ENCODE results near the gene PPP1R2.

PPP1R2 gene

DNA sequence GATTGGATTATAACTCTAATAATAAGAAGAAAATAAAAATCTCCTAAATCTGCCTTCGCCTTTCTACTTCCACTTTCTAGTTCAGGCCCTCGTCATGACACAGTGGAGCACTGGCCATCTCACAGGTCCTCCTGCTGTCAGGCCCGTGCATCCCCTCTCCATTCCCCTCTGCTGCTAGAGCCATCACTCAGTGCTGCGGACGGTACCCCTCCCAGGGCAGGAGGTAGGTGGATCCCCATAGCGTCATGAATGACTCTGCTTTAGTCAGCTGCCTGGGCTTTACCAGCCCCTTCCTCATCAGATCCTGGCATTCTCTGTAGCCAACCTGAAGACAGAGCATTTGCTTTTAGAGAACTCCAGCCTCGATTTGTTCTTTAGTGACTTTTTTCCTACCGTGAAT lies 12.0 kb upstream of the PPP1R2 start:
- H3K9ac ChIP-seq (ENCODE audit: insufficient read length, low read depth) = no peak overlapping the region

DNA sequence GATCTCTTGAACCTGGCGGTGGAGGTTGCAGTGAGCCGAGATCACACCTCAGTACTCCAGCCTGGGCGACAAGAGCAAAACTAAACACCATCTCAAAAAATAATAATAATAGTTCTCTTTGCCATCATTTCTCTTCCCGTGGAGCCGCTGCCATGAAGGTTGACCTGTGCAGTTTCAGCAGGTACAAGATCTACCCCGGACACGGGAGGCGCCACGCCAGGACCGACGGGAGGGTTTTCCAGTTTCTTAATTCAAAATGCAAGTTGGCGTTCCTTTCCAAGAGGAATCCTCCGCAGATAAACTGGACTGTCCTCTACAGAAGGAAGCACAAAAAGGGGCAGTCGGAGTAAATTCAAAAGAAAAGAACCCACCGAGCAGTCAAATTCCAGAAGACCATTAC lies 11.3 kb upstream of the PPP1R2 start:
- peaks cover 15% of the 10 kb centered on the region for H3K27me3 ChIP-seq (ENCODE audit: insufficient read depth, insufficient read length)
- TF ChIP-seq SUZ12 (IDR thresholded peaks at IDR 0.05; ENCODE audit: extremely low read depth, insufficient read depth, insufficient read length) (no peak), YY1 (IDR thresholded peaks at IDR 0.05; ENCODE audit: insufficient read depth, insufficient read length) (no peak), ZNF274 (IDR thresholded peaks at IDR 0.05; ENCODE audit: low read depth, low read length) (no peak)
- no peaks in the 10 kb centered on the region for H3K9me3 ChIP-seq (ENCODE audit: insufficient read depth, low read length)
- DNase-seq (ENCODE audit: low read depth, low spot score) = no peak
- H3K4me1 ChIP-seq (ENCODE audit: insufficient read depth, insufficient read length) = no peaks in the 10 kb centered on the region
- no peaks in the 10 kb centered on the region for H3K36me3 ChIP-seq (ENCODE audit: insufficient read depth, insufficient read length, low read length)
- no peak overlapping the region for H3K9ac ChIP-seq (ENCODE audit: insufficient read length, low read depth)
- no peak overlapping the region for H3K4me3 ChIP-seq (ENCODE audit: insufficient read length, low read depth)

More for the DNA sequence above, 12.0 kb upstream of the PPP1R2 start:
- no peaks in the 10 kb centered on the region for H3K9me3 ChIP-seq (ENCODE audit: insufficient read depth, low read length)
- H3K36me3 ChIP-seq (ENCODE audit: insufficient read depth, insufficient read length, low read length) = no peaks in the 10 kb centered on the region
- TF ChIP-seq SUZ12 (IDR thresholded peaks at IDR 0.05; ENCODE audit: extremely low read depth, insufficient read depth, insufficient read length) = no peak
- TF ChIP-seq YY1 (IDR thresholded peaks at IDR 0.05; ENCODE audit: insufficient read depth, insufficient read length) = no peak
- no peaks in the 10 kb centered on the region for H3K4me1 ChIP-seq (ENCODE audit: insufficient read depth, insufficient read length)
- DNase-seq (ENCODE audit: low read depth, low spot score) = no peak
- H3K27me3 ChIP-seq (ENCODE audit: insufficient read depth, insufficient read length) = peaks cover 10% of the 10 kb centered on the region
- H3K4me3 ChIP-seq (ENCODE audit: insufficient read length, low read depth) = no peak overlapping the region

- DNase-seq (ENCODE audit: low read depth, low spot score) = no peak
- Histone ChIP-seq H3K9ac (ENCODE audit: insufficient read length, low read depth) (no peak overlapping the region), H3K9me3 (ENCODE audit: insufficient read depth, low read length) (no peaks in the 10 kb centered on the region), H3K4me3 (ENCODE audit: insufficient read length, low read depth) (no peak overlapping the region), H3K27me3 (ENCODE audit: insufficient read depth, insufficient read length) (peaks cover 15% of the 10 kb centered on the region), H3K36me3 (ENCODE audit: insufficient read depth, insufficient read length, low read length) (no peaks in the 10 kb centered on the region), H3K4me1 (ENCODE audit: insufficient read depth, insufficient read length) (no peaks in the 10 kb centered on the region)
- TF ChIP-seq YY1 (IDR thresholded peaks at IDR 0.05; ENCODE audit: insufficient read depth, insufficient read length) (no peak), ZNF274 (IDR thresholded peaks at IDR 0.05; ENCODE audit: low read depth, low read length) (no peak), SUZ12 (IDR thresholded peaks at IDR 0.05; ENCODE audit: extremely low read depth, insufficient read depth, insufficient read length) (no peak)
These were observed 10.1 kb upstream of the PPP1R2 start for GRCh38 chr3:195553268-195553667.

DNA sequence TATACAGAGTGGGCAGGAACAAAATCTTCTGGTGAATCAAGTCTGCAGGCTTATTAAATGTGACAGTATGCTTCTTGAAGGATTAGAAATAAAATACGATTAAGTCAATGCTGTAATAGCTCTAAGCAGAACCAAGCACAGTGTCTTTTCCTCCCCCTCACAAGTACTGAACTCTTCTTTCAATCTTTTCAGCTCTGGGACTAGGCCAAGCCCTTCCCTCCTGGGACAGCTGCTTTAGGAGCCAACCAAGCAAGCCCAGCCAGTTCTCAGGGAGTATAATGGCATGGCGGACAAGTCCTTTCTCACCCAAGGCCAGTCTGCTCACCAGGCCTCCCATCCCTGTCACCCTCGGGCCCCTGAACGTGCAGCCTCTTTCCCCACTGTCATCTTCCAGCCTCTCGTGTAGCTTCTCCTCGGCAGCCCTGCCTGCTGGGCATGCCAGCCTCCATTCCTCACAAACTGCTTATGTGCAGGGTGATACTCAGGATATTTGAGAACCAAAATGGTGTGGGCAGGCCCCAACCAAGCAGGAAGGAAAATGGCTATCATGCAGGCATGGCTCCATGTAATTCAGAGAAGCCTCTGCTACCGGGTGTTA lies 8.4 kb upstream of the PPP1R2 start:
- Histone ChIP-seq H3K27me3 (ENCODE audit: insufficient read depth, insufficient read length) (peaks cover 19% of the 10 kb centered on the region), H3K4me3 (ENCODE audit: insufficient read length, low read depth) (no peak overlapping the region), H3K9me3 (ENCODE audit: insufficient read depth, low read length) (no peaks in the 10 kb centered on the region), H3K4me1 (ENCODE audit: insufficient read depth, insufficient read length) (no peaks in the 10 kb centered on the region), H3K9ac (ENCODE audit: insufficient read length, low read depth) (no peak overlapping the region), H3K36me3 (ENCODE audit: insufficient read depth, insufficient read length, low read length) (no peaks in the 10 kb centered on the region)
- TF ChIP-seq ZNF274 (IDR thresholded peaks at IDR 0.05; ENCODE audit: low read depth, low read length) = no peak
- TF ChIP-seq SUZ12 (IDR thresholded peaks at IDR 0.05; ENCODE audit: extremely low read depth, insufficient read depth, insufficient read length) = no peak
- no peak for TF ChIP-seq YY1 (IDR thresholded peaks at IDR 0.05; ENCODE audit: insufficient read depth, insufficient read length)
- no peak for DNase-seq (ENCODE audit: low read depth, low spot score)

DNA sequence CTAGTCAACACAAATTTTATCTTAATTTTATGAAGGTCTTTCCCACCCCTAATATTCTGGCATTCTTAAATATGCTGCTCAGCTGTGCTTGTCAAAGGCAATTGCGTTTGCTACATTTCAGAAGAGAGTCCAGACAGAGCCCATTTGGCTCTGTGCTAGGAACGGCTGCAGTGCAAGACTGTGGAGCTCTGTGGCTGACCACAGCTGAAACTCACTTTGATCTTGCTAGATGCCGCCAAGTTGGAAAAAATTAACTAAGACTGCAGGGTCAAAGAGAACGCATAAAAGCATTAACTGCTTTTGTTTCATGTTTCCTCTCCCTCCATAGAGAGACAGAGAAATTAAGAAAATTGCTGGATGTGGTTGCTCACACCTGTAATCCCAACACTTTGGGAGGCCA lies 7.6 kb upstream of the PPP1R2 start:
- no peak for TF ChIP-seq SUZ12 (IDR thresholded peaks at IDR 0.05; ENCODE audit: extremely low read depth, insufficient read depth, insufficient read length)
- no peak for TF ChIP-seq ZNF274 (IDR thresholded peaks at IDR 0.05; ENCODE audit: low read depth, low read length)
- no peak for TF ChIP-seq YY1 (IDR thresholded peaks at IDR 0.05; ENCODE audit: insufficient read depth, insufficient read length)
- Histone ChIP-seq H3K36me3 (ENCODE audit: insufficient read depth, insufficient read length, low read length) (no peaks in the 10 kb centered on the region), H3K4me1 (ENCODE audit: insufficient read depth, insufficient read length) (no peaks in the 10 kb centered on the region), H3K9me3 (ENCODE audit: insufficient read depth, low read length) (no peaks in the 10 kb centered on the region), H3K4me3 (ENCODE audit: insufficient read length, low read depth) (no peak overlapping the region), H3K27me3 (ENCODE audit: insufficient read depth, insufficient read length) (peaks cover 26% of the 10 kb centered on the region), H3K9ac (ENCODE audit: insufficient read length, low read depth) (no peak overlapping the region)
- no peak for DNase-seq (ENCODE audit: low read depth, low spot score)

GRCh38 chr3:195549931-195550519 lies 6.9 kb upstream of the PPP1R2 start:
- Histone ChIP-seq H3K4me3 (ENCODE audit: insufficient read length, low read depth) (no peak overlapping the region), H3K9ac (ENCODE audit: insufficient read length, low read depth) (no peak overlapping the region), H3K36me3 (ENCODE audit: insufficient read depth, insufficient read length, low read length) (no peaks in the 10 kb centered on the region), H3K4me1 (ENCODE audit: insufficient read depth, insufficient read length) (no peaks in the 10 kb centered on the region), H3K27me3 (ENCODE audit: insufficient read depth, insufficient read length) (peaks cover 29% of the 10 kb centered on the region), H3K9me3 (ENCODE audit: insufficient read depth, low read length) (no peaks in the 10 kb centered on the region)
- DNase-seq (ENCODE audit: low read depth, low spot score) = no peak
- TF ChIP-seq SUZ12 (IDR thresholded peaks at IDR 0.05; ENCODE audit: extremely low read depth, insufficient read depth, insufficient read length) = no peak
- no peak for TF ChIP-seq ZNF274 (IDR thresholded peaks at IDR 0.05; ENCODE audit: low read depth, low read length)
- no peak for TF ChIP-seq YY1 (IDR thresholded peaks at IDR 0.05; ENCODE audit: insufficient read depth, insufficient read length)

DNA sequence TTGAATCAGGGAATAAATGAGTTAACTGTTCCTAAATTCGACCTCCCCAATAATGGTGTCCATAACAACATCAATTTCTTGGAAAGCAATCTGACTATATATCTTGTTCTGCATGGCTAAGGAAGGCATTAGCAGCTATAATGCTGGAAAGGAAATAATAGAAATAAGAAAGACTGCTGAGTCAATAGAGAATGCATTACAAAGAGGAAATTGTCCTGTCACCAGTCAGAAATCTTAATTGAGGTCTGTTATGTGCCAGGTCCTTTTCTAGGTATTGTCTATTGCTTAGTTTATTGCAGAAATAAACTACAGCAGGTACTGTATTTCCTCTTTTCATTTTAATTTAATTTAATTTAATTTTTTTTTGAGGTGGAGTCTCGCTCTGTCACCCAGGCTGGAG lies 5.9 kb upstream of the PPP1R2 start:
- DNase-seq (ENCODE audit: low read depth, low spot score) = no peak
- H3K9ac ChIP-seq (ENCODE audit: insufficient read length, low read depth) = no peak overlapping the region
- peaks cover 39% of the 10 kb centered on the region for H3K27me3 ChIP-seq (ENCODE audit: insufficient read depth, insufficient read length)
- no peak overlapping the region for H3K4me3 ChIP-seq (ENCODE audit: insufficient read length, low read depth)
- H3K36me3 ChIP-seq (ENCODE audit: insufficient read depth, insufficient read length, low read length) = no peaks in the 10 kb centered on the region
- H3K9me3 ChIP-seq (ENCODE audit: insufficient read depth, low read length) = no peaks in the 10 kb centered on the region
- no peaks in the 10 kb centered on the region for H3K4me1 ChIP-seq (ENCODE audit: insufficient read depth, insufficient read length)
- TF ChIP-seq YY1 (IDR thresholded peaks at IDR 0.05; ENCODE audit: insufficient read depth, insufficient read length) (no peak), ZNF274 (IDR thresholded peaks at IDR 0.05; ENCODE audit: low read depth, low read length) (no peak), SUZ12 (IDR thresholded peaks at IDR 0.05; ENCODE audit: extremely low read depth, insufficient read depth, insufficient read length) (no peak)

Measured in NT2/D1 (cell line).